Spleen (tissue), 7 donors: ENCODE measurements around the gene SLC13A4.

Source experiments
- CTCF ChIP-seq, 11 experiments: fragments of 200-600 bp in 7 of 11; fragments of 450-650 bp in 4 of 11; sonication (generic) in 4 of 11; IDR thresholded peaks in 8 of 11; conservative IDR thresholded peaks in 3 of 11; 1 replicate in 7 of 11; 2 replicates in 4 of 11; pipeline versions ENCODE4 v1.4.0 to v1.8.0; 2016 to 2021; ENCODE audit warnings: antibody characterized with exemption in 11 of 11, inconsistent platforms in 4 of 11, mild to moderate bottlenecking in 1 of 11
- POLR2AphosphoS5 ChIP-seq, 3 donors: sonication (generic); formaldehyde crosslinking; IDR thresholded peaks; one replicate each; pipeline ENCODE4 v1.5.1; 2017; ENCODE audit warnings: antibody characterized with exemption in 3 of 3
- donor health status: DM: no; HTN: no; CAD: no; lungs with moderate emphysema.
- donor health status: DM: no; HTN: no; CAD: no.
- donor health status: DM: no; HTN: no; CAD: no.

- TF ChIP-seq POLR2AphosphoS5 (IDR thresholded peaks at IDR 0.05) = no peak
- no peak for TF ChIP-seq CTCF (IDR thresholded peaks at IDR 0.05 in 8 of 11, conservative IDR thresholded peaks at IDR 0.05 in 3 of 11)
These were observed 44.4 kb downstream of the SLC13A4 start for GRCh38 chr7:135683609-135684008.
